Renal cortical epithelial cell (primary cell): ENCODE measurements around the gene USP31. TPM values are rescaled to one million over a fixed set of nuclear protein-coding genes. Genes with fewer than 3 reads are reported as not detected.

Source experiments
- DNase-seq: peaks from one replicate; pipeline ENCODE4 v3.0.0-alpha.2; 2011; ENCODE audit warnings: low read depth
- total RNA-seq: library from RNA; depleted of rRNA; stranded (reverse); fragments of >200 nt; gene quantifications from 2 replicates; pipeline ENCODE4 v1.2.3, GENCODE V29; 2014

Gene USP31
- total RNA-seq, 1 donor from 2014 or later, result 21.5 TPM

DNA sequence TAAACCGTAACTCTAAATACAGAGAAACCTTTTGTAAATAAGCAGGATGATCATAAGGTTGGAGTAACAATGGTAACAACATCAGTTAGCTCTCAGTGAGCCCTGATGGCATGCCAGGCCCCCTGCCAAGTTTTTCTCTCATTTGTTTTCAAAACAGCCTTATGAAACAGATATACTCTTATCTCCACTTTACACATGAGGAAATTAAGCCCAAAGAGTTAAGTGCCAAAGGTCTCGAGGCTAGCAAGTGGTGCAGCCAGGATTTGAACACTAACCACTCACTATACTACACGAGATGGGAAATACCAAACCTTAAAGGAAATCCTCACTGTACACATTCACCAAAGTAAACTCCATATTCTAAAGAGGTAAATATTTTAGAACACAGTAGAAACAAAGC, 15.0 kb downstream of the USP31 start:
- no peak for DNase-seq

DNA sequence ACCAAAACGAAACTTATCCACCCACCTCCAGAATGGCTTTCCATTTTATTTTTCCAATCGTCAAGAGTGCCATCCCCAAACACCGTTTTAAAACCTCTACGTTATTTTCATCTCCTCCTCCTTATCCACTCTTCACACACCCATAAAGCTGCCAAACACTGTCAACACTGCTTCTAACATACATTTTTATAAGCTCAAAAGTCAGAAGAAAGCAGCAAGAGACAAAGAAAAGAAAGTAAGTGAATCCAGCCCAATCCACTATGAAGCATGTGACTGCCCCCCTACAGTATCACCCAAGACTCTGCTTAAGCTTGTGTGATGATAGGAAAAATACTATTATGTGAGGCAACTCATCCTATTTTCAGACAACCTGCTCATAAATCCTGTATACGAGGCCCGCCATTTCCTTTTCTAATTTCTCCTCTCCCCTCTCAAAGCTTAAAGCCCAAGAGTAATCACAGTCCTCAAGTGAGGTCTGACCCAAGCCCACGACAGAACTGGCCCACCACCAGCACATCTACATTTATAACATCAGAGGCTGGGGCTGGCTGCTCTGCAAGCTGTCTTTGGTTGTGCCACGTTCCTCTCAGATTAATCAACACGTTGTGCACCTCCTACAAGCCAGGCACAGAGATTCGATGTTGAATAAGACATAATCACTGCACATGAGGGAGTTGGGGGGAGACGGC, 16.3 kb downstream of the USP31 start:
- DNase-seq, result no peak

DNA sequence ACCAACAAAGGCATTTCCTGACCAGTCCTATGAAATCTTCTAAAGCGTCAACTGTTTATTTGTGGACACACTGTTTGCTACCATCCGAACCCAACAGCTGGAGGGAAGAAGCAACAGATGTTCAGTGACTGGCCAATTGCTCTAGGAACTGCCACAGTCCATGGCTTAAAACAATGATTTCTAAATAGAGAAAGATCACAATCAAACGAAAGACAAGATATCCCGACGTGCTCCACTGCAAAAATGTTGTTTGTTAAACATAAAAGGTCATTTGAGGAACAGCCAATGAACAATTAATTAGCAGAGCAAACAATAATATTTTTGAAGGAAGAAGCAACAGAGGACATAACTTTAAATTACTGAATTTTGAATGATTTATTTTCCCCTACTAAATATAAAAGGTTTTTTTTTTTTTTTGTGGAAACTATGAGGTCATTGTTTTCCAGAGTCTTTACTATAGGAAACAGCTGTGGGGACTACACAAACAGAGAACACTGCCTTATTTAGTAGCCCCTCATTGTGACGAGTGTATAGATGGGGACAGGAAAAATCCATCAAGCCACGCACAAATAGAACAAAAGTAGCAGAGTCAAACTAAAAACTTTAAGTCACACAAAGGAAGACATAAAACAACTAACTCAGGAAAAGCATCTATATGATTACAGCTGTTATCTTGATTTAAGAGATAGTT, 17.2 kb downstream of the USP31 start:
- DNase-seq, result no peak

DNA sequence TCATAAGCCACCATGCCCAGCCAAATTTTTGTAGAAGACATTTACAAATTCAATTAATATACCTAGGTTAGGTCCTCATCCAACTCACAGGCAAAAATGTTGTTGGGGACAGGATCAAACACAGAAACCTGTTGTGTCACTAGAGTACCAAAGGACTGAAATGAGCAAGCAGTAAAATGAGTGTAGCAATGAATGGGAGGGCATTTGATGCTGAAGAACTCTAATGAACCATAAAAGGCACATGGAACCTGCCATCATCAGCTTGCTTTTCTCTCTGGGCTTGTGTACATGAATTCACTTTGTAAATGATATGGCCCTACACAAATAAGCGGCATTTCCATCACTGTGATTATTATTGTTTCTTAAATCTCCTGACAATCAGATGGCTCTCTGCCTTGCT, 17.8 kb downstream of the USP31 start:
- DNase-seq, result no peak

DNA sequence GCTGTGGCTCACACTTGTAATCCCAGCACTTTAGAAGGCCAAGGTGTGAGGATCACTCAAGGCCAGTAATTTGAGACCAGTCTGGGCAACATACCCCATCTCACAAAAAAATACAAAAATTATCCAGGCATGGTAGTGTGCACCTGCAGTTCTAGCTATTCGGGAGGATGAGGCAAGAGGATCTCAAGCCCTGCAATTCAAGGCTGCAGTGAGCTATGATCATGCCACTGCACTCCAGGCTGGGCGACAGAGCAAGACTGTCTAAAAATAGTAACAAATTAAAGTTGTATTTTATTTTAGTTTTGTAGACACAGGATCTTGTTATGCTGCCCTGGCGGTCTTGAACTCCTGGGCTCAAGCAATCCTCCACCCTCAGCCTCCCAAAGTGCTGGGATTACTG, 18.2 kb downstream of the USP31 start:
- no peak for DNase-seq

DNA sequence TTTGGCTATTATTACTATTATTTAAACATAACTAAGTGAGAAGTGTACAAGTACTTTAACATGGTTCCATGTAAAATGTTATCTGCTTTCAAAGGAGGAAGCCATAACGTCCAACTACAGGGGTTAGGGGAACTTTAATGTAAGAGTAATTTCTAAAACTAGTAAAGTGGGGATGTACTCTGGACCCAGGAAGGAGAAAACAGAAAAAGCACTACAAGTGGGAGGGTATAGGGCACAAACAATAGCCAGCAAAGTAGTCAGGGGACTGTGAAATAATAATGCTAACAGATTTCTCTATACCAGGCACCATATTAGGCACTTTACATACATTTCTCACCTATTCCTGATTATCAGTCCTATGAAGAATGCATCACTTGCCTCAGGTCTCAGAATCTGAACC, 19.6 kb downstream of the USP31 start:
- DNase-seq, result no peak

DNA sequence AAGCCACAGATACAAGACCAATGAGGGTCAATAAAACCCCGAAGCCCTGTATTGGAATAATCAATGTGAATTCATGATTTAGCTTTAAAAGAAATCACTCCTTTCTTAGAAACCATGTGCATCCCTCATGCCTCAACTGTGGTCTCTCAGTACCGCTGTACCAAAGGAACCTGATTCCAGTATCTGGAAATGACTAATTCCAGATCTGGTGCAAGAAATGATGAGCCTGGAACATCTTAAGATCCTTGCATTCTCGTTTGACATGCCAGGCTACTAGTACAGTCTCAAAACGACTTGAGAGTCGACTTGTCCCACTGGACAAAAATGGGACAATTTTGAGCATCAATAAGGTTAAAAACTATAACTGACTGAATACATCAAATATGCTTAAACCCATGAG, 21.2 kb downstream of the USP31 start:
- no peak for DNase-seq

DNA sequence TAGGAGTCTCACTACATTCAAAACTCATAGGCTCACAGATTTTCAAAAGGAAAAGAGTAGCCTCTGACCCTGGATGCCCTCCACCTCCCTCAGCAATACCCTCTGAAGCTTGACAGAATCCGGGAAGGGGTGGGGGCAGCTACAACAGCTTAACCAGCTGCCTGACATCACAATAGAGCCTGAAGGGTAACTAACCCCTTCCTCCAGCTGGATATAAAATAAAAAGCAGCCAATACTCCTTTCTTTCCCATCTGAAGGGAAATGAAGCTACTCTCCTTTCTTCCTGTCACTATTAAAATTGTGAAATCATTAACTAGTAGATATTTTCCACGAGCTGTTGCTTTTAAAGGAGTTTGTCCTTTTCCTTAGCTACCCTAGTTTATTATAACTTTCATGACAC, 24.0 kb downstream of the USP31 start:
- DNase-seq, result peak; percentile 87

DNA sequence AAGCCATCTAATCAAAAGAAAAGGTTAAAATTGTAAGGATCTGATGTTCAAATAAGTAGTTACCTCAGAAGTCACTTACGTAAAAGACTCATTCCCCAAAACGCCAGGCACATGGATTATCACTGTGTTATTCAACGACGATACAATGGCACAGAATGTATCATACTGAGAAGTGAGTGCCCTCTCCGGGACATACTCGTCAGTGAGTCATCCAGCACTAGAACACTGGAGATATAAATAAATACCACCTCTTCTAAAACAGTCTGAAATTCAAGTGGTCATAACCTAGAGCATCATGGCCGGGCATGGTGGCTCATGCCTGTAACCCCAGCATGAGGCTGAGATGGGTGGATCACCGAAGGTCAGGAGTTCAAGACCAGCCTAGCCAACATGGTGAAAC, 24.9 kb downstream of the USP31 start:
- peak; percentile 89 for DNase-seq

DNA sequence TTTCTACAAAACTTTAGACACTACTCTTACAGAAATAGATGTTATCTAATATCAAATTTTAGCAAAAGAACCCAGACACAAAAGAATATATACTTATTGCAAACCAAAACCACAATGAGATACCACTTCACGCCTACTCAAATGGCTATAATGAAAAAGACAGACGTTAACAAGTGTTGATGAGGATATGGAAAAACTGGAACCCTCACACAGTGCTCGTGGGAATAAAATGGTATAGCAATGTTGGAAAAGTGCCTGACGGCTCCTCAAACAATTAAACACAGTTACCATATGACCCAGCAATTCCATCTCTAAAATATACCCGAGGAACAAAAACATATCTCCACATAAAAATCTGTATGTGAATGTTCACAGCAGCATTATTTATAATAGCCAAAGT, 27.1 kb downstream of the USP31 start:
- DNase-seq, result no peak

DNA sequence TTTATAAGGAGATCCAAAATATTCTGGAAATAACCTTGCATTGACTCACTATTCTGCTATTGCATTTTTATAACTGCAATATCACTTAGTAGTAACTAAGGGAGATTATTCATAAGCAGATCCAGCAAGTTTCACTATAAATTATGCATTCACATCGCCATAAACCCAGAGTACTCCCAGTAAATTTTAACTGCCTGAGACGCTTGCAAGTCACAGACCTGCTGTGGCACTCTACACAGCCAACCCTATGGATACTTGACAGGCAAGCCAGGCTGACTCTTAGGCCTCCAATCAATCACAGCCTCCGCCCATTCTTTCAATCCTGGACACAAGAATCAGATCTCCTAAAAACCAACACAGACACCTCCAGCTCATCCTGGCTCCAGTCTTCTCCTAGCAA, 28.2 kb downstream of the USP31 start:
- DNase-seq, result peak; percentile 59

DNA sequence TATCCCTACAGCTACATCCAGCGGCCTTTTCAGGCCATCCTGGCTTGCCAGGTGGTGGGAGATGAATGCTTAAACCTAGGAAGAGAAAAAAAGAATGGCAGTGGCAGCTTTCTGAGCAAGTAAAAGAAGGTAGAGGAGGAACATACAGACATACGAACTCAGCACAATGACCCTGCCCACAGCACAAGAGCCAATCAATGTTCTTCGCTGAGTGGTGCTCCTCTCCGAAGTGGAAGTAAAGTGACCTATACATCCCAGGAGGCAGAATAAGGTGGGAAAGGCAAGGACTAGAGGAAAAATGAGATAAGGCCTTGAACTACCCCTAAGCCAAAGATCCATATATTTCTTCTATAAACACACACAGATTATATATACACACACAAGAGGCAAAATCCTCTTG, 28.7 kb downstream of the USP31 start:
- no peak for DNase-seq

DNA sequence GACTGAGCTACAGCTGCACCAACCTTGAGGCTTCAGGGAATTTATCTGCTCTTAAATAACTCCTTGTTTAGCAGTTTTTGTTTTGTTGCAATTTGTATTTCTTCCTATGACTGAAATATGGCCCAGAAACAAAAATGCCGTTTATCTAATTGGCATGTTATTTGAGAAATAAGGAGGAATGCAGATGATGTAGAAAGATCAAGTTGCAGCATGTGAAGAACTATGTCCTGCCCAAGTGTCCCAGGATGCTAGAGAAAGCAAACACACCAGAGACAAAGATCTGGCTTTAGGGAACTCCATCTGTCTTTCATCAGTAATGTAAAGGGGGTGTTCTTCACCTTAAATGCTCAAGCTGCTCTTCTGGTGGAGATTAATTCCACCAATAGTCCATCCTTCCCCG, 29.7 kb downstream of the USP31 start:
- DNase-seq, result no peak

DNA sequence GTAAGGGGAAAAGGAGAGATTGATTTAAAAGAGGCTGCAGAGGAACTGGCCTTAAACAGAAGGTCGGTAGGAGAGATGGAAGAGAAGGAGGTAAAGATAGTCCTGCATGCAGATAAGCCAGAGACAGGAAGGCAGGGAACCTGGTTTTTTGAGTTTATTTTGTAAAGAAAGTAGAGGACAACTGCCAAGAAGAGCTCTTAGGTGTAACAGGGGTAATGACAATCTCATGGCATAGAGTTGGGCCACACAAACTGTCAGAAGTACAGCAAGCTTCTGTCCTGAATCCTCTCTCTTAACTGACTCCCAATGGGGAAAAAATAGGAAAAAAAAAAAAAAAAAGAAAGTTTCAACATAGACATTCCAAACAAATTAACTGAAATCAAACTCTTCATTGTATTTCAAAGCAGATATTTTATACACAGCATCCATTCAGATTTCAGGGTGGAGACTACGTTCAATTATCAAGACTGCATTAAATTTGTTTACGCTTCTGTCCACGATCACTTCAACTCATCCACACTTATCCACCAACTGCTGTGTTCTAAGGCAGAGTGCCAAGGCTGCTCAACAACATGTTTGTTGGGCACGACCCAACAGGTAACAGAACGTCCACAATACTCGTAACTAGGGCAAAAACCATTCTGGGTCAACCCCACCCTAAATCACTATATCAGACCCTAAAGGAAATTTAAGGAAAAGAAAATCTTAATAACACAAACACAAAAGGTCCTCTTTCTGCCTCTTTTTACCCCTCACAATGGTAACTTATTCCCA, 34.9 kb downstream of the USP31 start:
- no peak for DNase-seq

DNA sequence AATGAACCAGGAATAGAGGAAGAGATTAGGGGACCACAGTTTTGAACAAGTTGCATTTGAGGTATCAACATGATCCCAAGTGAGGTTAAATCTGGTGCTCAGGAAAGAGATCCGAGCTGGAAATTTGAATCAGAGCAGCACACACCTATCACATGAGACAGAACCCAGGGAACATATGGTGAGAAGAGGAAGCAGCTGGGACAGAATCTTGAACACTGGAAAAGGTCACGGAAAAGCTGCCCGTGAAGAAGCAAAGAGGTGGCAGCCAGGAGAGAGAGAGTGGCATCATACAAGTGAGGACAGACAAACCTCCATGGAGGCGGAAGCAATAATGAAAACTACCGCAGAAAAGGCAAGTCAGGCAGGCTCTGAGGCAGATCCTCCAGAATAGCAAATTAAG, 36.1 kb downstream of the USP31 start:
- DNase-seq, result no peak

DNA sequence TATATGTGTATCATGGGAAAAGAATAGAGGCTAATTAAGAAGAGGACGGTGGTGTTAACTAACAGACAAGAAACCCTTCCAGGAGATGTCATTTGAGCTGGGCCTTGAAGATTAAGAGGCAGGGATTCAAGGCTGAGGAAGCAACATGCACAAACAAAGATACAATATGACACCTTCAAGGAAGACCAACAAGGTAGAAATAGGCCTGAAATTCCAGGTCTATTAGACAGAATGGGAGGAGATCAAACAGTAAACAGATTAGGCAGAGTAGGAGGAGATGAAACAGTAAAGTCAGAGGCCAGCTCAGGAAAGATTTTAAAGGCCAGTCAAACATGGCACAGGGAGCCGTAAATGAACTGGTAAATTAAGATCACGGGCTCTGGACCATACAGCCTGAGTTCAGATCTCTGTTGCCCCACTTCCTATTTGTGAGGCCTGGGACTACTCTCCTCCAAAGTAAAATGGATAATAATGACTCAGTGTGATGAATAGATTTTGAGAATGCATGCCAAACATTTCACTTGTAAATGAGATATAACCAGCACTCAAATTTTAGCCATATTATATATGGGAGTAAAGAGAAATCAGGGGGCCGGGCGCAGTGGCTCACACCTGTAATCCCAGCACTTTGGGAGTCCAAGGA, 38.9 kb downstream of the USP31 start:
- no peak for DNase-seq

DNA sequence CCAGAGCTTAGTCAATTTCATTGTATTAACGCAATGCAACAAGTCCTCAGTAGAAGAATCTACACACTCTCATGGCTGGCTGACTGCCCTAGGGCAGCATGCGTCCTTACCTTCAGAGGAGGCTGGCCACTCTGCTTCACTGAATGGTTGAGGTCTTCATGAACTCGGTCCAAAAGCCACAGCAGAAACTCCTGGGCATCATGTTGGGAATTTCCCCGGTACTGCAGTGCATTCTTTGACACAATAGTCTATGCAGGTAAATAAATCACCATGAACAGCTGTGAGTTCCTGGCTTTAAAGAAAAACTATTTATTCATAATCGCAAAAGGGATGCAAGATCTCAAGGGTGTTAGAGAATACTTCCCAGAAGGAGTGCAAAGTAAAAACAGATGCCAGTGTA, 41.3 kb downstream of the USP31 start:
- DNase-seq, result peak; percentile 92

DNA sequence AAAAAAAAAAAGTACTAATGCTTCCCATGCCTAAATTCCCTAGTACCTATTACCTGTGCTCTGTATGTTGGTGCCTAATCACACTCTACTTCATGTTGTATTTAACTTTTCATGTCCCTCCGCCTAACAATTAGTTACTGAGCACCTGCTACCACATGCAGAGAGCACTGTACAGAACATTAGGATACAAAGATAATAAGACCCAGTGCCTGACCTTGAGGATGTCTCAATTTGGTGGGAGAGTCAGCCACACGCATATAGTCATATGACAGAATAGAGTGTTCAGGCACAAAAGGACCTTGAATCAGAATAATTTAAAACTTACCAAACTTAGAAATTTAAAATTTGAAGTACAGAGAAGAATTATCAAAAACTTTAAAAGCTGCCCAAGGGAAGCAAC, 42.1 kb downstream of the USP31 start:
- no peak for DNase-seq

DNA sequence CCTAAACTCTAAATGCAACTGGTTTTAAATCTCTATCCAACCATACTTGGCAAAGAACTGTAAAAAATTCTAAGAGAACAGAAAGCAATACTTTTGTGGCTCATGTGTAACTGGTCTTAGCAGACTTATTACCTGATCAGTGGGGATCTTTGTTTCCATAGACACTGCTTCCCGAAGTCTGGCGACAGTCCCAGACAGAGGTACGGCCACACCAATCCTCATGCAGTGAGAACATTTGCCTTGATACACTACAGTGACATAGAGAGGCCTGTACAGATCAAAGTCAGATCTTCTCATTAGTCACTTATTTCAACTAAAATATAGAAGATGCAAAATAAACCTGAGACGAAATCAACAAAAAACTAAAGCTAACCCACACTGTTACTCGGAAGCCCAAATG, 43.9 kb downstream of the USP31 start:
- DNase-seq, result no peak

DNA sequence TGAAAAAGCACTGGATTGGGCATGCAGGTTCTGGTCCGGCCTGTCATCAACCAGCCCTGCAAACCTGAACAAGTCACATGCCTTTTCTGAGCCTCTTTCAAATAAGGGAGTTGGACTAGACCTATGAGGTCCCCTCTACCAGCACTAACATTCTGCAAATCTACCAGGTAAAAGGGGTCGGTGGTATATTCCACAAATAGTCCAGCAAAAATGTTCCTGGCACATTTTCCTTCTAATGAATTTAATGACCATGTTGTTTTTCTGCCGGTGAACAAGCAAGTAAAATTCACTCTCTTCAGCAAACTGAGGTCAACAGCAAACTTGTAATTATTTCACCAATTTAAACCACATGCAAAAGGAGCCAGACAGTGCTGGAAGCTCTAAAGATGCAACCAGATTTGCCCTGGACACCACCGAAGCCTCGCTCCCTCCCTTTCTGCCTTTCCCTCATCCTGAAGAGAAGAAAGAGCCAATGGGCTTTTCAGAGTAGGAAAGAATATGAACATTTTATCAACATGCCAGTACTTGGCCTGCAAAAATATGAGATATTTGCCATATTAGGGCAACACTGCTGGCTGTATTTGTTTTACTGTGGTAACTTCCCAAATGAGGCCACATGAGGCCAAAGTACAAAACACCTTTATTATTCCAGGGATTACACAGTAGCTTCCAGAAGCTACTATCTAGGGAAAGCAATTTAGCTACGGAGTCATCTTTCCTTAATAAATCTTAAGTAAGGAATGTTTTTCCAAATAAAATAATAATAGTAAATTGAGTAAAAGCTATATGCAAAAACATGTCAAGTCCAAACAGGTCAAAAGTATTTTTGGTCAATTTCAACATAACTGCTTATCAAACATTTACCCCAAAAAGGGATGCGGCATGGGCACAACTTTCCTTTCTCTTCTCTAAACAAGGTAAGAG, 45.0 kb downstream of the USP31 start:
- DNase-seq, result no peak

DNA sequence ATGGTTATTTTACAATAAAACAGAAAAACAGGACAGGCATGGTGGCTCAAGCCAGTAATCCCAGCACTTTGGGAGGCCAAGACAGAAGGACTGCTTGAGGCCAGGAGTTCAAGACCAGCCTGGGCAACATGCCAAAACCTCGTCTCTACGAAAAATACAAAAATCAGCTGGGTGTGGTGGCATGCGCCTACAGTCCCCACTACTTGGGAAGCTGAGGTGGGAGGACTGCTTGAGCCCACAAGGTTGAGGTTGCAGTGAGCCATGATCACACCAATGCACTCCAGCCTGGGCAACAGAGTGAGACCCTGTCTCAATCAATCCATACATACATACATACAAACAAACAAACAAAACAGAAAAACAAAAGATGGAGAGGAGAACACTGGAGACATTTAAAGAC, 45.6 kb downstream of the USP31 start:
- DNase-seq, result no peak
